Muscle of arm (tissue), 12 donors: ENCODE measurements around the gene SLC5A1. TPM values are rescaled to one million over a fixed set of nuclear protein-coding genes. Genes with fewer than 3 reads are reported as not detected.
"Not testable (repeated sequence)": the region's sequence is repeated elsewhere in the genome, so short reads cannot be mapped to it uniquely, and the experiment has no call there.

ENCODE experiments used
- DNase-seq: peaks from one replicate; pipeline ENCODE4 v3.0.0-alpha.2; 2013
- polyA plus RNA-seq, 12 donors: library from polyadenylated mRNA; unstranded; fragments of 120-200 nt; gene quantifications; one replicate each; pipeline ENCODE4 v1.2.1, GENCODE V29; 2013; ENCODE audit not compliant: insufficient read length in 12 of 12

The SLC5A1 gene
- polyA plus RNA-seq, 12 donors: 0.71 to 10.8 (median 2.1) TPM; not detected in 1

- DNase-seq: no peak
These were observed 45.0 kb downstream of the SLC5A1 start for GRCh38 chr22:32088084-32088483.

- no peak for DNase-seq
These were observed 54.0 kb downstream of the SLC5A1 start for GRCh38 chr22:32097018-32097417.

GRCh38 chr22:32097881-32098499 is 54.9 kb downstream of the SLC5A1 start:
- no peak for DNase-seq

- no peak for DNase-seq
These were observed 57.6 kb downstream of the SLC5A1 start for GRCh38 chr22:32100711-32101110.

GRCh38 chr22:32103658-32104315 is 60.7 kb downstream of the SLC5A1 start:
- no peak for DNase-seq

- no peak for DNase-seq
These were observed 63.9 kb downstream of the SLC5A1 start for GRCh38 chr22:32106930-32107329.

GRCh38 chr22:32112380-32112779 is 69.3 kb downstream of the SLC5A1 start:
- DNase-seq: no peak

GRCh38 chr22:32119568-32120235 is 76.6 kb downstream of the SLC5A1 start:
- DNase-seq: no peak

- DNase-seq: no peak
These were observed 77.5 kb downstream of the SLC5A1 start for GRCh38 chr22:32120603-32121002.

GRCh38 chr22:32122899-32123298 is 79.8 kb downstream of the SLC5A1 start:
- no peak for DNase-seq

GRCh38 chr22:32123657-32124056 is 80.6 kb downstream of the SLC5A1 start:
- DNase-seq: no peak

GRCh38 chr22:32127904-32128303 is 84.8 kb downstream of the SLC5A1 start:
- no peak for DNase-seq

- no peak for DNase-seq
These were observed 87.4 kb downstream of the SLC5A1 start for GRCh38 chr22:32130464-32130863.

GRCh38 chr22:32132126-32132525 is 89.1 kb downstream of the SLC5A1 start:
- no peak for DNase-seq

GRCh38 chr22:32132783-32133182 is 89.7 kb downstream of the SLC5A1 start:
- DNase-seq: no peak

- not testable (repeated sequence) for DNase-seq
These were observed 91.7 kb downstream of the SLC5A1 start for GRCh38 chr22:32134796-32135195.

- not testable (repeated sequence) for DNase-seq
These were observed 92.9 kb downstream of the SLC5A1 start for GRCh38 chr22:32135958-32136357.

- not testable (repeated sequence) for DNase-seq
These were observed 93.8 kb downstream of the SLC5A1 start for GRCh38 chr22:32136881-32137280.

GRCh38 chr22:32137731-32138324 is 94.8 kb downstream of the SLC5A1 start:
- DNase-seq: not testable (repeated sequence)

GRCh38 chr22:32138576-32138975 is 95.5 kb downstream of the SLC5A1 start:
- DNase-seq: not testable (repeated sequence)

GRCh38 chr22:32140688-32141087 is 97.6 kb downstream of the SLC5A1 start:
- not testable (repeated sequence) for DNase-seq

- DNase-seq: no peak
These were observed 99.5 kb downstream of the SLC5A1 start for GRCh38 chr22:32142600-32142999.
